Spleen (tissue), 7 donors: ENCODE measurements around the gene VTI1B.

ENCODE experiments used
- CTCF ChIP-seq, 11 experiments: fragments of 200-600 bp in 7 of 11; fragments of 450-650 bp in 4 of 11; sonication (generic) in 4 of 11; IDR thresholded peaks in 8 of 11; conservative IDR thresholded peaks in 3 of 11; 1 replicate in 7 of 11; 2 replicates in 4 of 11; pipeline versions ENCODE4 v1.4.0 to v1.8.0; 2016 to 2021; ENCODE audit warnings: antibody characterized with exemption in 11 of 11, inconsistent platforms in 4 of 11, mild to moderate bottlenecking in 1 of 11
- POLR2A ChIP-seq, 3 donors: fragments of 450-650 bp; IDR thresholded peaks; one replicate each; pipeline ENCODE4 v1.5.1; 2017; ENCODE audit warnings: antibody characterized with exemption in 3 of 3, mild to moderate bottlenecking in 1 of 3
- donor health status: DM: no; HTN: no; CAD: no; lungs with moderate emphysema.
- donor health status: DM: no; HTN: no; CAD: no.
- donor health status: DM: no; HTN: no; CAD: no.

GRCh38 chr14:67645414-67645813, 29.0 kb downstream of the VTI1B start:
- TF ChIP-seq CTCF (IDR thresholded peaks at IDR 0.05 in 8 of 11, conservative IDR thresholded peaks at IDR 0.05 in 3 of 11) (no peak), POLR2A (IDR thresholded peaks at IDR 0.05) (no peak)
